ENCODE data around the gene CFAP45.

CFAP45 gene

DNA sequence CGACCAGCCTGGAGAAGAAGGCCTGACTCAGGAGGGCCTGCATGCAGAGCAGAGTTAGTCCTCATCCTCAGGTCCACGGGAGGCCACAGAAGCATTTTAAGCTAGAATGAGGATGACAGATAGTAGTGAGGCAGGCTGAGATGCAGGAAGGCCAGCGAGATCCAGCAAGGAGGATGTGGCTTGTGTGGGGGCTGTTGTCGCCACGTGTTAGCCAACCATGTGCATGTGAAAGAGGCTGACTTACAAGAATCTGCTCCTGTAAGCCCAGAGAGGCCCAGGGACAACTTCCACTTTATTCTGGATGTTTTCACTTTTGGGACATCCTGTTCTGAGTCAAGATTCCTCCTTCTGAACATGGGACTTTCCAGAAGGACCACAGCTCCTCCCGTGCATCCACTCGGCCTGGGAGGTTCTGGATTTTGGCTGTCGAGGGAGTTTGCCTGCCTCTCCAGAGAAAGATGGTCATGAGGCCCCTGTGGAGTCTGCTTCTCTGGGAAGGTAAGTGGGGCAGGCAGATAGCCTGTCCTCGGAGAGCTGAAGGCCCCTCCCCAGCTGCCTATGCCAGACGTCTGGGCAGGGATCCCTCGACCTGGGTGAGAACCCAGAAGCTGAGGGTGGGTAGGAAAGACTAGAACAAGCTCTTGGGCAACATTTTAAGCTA, 73.4 kb downstream of the CFAP45 start, which contains the start of gene SLAMF8:
SLAMF8 (plus strand) TSS at position 433 of the 661 bp plus-strand sequence; CDS start at position 459, 26 bp downstream.
- no peak for DNase-seq (ENCODE audit: low read depth)

DNA sequence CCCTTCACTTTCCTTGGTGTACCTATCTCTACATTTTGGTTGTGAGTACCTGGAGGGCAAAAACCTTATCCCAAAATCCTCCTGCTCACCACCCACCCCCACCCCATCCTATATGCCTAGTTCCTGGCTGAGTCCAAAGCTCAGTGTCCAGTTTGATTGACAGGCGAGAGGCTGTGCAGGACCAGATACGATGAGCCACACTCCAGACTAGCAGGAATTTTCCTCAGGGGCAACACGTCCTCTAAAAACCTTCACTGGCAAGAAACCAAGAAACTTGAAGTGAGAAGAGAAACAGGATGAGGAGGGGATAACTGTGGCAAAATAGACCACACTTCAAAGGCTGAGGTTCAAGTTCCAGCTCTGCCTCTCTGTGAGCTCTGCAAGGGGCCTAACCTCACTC, 74.4 kb downstream of the CFAP45 start:
- no peak for DNase-seq (ENCODE audit: low read depth)

DNA sequence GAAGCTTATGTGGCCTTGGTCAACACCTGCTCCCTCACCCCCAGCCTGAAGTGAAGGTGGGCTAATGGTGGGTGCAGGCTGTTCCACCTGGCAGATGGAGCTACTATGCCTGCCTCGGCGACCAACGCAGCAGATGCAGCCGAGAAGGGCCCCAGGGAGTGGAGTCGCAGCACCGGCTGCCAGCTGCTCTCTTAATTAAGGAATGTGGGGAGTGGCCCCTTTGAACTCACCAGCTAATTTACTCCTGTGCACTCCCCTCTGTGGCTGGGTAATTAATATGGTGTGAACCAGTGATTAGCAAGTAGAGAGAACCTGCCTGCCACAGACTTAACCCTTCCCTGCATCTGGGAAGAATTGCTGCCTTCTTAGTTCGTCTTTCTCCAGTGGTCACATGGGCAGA, 76.6 kb downstream of the CFAP45 start:
- no peak for DNase-seq (ENCODE audit: low read depth)
